Activated gamma-delta T cell treated with anti-CD3 and anti-CD28 coated beads, Interleukin-2, amount 50 U/mL, for 16 hours (primary cell): ENCODE results near the gene RFPL2.
"Not testable (repeated sequence)": the region's sequence is repeated elsewhere in the genome, so short reads cannot be mapped to it uniquely, and the experiment has no call there.

Experiments used
- DNase-seq: peaks from one replicate; pipeline ENCODE4 v3.0.0-alpha.2; 2020; ENCODE audit warnings: low read depth

RFPL2 gene

DNA sequence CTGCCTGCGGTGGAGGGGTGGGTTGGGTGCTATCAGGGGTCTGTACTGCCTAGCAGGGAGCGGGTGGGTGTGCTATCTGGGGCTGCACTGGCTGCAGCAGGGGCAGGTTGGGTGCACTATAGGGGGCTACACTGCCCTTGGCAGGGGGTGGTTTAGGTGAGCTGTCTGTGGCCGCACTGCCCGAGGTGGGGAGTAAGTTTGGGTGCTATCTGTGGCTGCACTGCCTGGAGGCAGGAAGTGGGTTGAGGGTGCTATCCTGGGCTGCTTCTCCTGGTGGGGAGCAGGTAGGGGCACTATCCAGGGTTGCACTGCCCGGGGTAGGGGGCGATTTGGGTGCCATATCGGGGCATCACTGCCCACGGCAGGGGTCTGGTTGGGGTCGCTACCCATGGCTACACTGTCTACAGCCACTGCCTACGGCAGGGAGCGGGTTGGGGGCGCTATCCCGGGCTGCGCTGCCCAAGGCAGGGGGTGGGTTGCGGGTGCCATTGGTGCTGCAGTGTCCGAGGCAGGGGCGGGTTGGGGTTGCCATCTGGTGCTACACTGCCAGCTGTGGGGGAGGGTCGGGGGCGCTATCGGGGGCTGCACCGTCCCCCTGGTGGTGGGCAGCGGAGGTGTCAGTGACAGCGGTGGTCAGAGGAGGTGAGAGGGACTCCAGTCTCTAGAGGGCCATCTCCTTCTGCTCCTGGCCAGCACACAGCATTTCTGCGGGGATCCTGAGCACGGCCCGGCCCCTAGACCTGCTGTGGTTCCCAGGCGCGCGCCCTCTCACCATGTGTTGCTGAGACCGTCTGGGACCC lies 1.3 kb upstream of the RFPL2 start:
- DNase-seq: no peak

DNA sequence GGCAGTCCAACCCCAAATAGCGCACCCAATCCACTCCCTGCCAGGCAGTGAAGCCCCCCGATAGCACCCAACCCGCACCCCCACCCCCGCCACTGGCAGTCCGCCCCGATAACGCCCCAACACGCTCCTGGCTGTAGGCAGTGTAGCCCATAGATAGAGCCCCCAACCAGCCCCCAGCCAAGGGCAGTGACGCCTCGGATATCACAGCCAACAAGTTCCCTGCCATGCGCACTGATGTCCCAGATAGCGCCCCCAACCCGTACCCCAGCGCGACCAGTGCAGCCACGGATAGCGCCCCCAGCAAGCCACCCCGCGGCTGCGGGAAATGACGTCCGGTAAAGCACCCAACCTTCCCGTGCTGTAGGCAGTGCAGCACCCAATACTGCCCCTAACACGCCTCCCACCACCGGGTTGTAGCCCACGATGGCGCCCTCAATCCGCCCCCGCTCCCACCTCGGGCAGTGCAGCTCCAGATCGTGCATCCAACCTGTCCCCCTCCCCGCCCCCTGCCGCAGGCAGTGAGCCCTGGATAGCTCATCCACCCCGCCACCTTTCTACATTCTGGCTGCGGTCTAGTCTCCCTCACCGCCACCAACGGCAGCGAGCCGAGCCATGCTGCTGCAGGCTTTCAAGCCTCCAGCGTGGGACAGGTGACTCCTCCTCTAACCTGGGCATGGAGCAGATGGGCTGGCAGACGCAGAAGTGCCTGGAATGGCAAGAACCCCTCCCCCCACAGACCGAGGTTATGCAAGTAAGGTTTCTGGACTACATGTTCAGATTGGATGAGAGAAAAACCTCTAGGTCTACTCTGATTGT lies 625 bp downstream of the RFPL2 start:
- no peak for DNase-seq

DNA sequence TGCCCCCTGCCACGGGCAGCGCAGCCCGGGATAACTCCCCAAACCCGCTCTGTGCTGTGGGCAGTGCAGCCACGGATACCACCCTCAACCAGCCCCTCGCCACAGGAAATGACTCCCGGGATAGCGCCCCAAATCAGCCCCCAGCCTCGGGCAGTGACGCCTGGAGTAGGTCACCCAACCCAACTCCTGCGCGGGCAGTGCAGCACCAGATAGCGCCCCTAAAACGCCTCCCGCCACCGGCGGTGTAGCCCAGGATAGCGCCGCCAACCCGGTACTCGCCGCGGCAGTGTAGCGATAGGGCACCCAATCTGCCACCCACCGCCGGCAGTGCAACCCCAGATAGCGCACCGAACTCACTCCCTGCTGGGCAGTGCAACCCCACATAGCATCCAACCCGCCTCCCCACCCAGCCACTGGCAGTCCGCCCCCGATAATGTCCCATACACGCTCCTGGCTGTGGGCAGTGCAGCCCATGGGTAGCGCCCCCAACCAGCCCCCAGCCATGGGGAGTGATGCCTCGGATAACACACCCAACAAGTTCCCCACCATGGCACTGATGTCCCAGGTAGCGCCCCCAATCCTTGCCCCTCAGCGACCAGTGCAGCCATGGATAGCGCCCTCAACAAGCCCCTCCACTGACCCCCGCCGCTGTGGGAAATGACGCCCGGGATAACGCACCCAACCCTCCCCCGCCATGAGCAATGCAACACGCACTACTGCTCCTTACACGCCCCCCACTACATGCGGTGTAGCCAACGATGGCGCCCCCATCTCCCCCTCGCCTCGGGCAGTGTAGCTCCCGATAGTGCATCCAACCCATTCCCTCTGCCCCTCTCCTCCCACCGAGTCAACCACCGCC lies 1.5 kb downstream of the RFPL2 start:
- DNase-seq: no peak

DNA sequence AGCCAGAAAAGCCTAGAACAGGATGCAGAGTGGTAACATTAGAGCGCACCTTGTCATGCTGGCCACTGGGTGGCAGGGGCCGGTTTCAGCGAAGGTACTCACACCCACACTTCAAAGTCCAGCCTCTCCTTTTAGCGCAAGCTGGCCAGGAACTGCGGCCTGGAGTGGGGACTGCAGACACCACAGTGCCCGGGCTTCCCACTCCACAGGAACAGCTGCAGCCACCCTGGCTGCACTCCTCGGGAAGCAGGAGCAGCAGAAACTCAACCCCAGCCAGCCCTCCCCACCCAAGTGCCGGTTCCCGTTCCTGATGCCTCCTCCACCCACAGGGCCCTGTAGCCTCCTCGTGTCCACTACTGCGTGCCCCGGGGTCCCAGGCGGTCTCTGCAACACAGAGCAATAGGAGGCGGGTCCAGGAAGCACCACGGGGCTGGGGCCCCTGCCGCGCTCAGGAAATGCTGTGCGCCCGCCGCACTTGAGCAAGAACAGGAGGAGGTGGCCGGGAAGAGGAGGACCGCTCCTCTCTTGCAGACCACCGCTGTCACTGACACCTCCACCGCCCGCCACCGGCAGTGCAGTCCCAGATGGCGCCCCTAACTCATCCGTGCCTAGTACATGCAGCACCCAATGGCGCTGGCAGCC lies 2.2 kb downstream of the RFPL2 start:
- no peak for DNase-seq

DNA sequence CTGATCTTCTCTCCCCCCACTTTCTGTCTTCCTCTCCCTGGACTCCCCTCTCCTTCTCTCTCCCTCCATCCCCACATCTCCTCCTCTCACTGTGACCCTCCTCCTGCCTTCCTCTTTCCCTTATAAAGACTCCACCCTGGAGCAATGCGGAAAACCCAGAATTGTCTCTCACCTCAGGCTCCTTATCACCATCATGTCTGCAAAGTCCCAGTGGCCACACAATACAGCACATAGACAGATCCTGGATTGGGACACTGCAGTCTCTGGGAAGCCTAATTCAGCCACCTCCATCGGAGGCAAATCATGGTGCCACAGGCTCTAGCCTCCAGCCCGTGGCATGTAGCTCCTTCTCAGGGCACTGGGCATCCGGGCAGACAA lies 2.7 kb downstream of the RFPL2 start:
- no peak for DNase-seq

DNA sequence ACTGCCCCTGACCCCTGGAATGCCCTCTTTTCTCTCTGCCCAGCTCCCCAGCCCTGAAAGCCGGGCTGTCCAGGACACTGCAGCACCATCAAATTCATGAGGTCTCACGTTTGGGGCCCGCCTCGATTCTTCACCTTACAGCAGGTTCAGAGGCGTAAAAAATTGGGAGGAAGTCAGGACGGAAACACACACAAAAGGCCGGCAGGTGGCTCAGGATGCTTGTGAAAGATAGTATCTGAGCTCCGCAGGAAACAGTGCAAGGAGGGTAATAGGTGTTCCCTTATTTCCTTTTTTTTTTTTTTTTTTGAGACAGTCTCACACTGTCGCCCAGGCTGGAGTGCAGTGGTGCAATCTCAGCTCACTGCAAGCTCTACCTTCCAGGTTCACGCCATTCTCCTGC lies 4.1 kb downstream of the RFPL2 start:
- no peak for DNase-seq

DNA sequence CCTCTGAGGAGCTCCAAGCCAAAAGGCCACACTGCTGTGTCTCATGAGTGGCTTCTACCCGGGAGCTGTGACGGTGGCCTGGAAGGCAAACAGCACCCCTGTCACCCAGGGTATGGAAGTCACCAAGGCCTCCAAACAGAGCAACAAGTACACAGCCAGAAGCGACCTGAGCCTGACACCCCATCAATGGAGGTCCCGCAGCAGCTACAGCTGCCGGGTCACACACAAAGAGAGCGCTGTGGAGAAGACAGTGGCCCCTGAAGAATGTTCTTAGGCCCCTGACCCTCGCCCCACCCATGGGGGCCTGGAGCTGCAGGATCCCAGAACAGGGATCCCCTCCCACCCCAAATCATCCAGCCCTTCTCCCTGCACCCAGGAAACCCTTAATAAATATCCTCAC lies 4.9 kb downstream of the RFPL2 start:
- DNase-seq: no peak

DNA sequence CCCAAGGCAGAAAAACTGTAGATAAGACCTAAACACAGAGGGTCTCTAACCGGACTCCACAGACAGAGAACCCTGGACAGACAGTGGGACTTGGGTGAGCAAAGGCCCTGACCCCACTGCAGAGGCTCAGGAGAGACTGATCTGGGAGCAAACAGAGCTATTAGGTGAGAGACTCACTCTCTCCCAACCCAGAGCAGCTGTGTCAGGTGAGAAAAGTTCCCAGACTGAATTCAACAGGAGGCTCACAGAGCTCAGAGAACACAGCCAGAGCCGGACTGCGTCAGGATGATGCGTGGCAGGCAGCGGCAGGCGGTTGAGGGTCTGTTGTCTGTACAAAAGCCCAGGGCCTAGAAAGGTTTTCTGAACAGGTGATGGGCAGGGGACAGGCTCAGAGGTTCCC lies 5.5 kb downstream of the RFPL2 start:
- no peak for DNase-seq

DNA sequence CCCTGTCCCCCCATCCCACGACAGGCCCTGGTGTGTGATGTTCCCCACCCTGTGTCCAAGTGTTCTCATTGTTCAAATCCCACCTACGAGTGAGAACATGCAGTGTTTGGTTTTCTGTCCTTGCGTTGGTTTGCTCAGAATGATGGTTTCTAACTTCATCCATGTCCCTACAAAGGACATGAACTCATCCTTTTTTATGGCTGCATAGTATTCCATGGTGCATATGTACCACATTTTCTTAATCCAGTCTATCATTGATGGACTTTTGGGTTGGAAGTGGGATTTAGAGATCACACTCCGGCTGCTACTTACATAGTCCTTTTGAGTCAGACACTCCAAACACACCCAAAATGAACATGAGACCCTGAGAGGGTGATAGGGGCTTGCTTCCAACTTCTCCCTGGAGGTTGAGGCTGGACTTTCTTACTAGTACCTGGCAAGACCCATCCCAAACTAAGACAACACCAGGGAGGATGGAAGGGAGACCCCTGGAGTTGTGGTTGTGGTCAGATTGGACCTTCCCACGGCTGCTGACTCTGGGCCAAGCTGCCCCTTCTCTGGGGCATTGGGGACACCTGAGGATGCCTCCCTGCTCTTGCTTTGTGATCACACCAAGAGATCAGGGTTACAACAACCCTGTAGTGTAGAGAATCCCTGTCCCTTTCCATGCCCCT lies 7.2 kb downstream of the RFPL2 start:
- not testable (repeated sequence) for DNase-seq

DNA sequence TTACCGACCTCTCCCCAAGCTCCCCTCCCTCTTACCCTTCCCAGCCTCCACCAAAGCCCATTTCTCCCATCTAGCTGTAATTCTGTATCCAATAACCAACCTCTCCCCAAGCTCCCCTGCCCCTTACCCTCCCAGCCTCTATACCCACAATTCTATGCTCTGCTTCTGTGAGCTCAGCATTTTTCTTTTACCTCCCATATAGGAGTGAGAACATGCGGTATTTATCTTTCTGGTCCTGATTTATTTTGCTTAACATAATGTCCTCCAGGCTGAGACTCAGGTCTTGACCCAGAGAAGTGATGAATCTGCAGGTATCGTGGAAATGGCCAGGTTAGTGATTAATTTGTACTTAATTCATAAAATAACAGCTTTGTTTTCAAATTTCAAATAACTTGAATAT lies 9.0 kb downstream of the RFPL2 start:
- not testable (repeated sequence) for DNase-seq

DNA sequence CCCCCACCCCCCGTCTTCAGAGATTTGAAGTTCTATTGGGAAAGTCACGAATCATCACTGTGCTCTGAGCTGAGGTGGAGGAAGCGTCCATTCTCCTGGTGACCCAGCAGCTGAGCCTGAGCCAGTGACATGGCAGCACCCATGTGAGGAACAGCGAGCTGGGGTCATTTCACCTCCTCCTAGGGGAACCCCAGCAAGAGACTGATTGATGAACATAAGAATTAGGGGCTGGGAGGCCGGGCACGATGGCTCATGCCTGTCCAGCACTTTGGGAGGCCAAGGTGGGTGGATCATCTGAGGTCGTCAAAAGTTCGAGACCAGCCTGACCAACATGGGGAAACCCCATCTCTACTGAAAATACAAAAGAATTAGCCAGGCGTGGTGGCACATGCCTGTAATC lies 11.5 kb downstream of the RFPL2 start:
- DNase-seq: not testable (repeated sequence)

DNA sequence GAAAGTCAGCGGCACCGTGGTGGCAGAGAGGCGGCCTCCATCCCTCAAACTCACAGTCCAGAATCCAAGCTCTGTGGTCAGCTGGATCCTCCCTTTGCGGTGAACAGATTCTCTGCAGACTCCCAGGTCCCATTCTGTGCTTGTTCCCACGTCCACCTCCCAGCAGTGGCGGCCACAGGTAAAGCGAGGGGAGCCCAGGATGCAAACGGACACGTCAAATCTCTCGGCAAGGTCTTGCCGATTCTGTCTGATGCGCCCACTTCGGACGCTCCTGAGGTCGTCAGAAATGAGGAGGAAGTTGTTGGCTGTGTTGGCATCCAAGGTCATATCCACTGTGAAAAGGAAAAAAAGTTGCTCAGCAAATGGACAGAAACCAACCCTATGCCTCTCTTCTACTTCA lies 13.9 kb downstream of the RFPL2 start:
- DNase-seq: not testable (repeated sequence)

DNA sequence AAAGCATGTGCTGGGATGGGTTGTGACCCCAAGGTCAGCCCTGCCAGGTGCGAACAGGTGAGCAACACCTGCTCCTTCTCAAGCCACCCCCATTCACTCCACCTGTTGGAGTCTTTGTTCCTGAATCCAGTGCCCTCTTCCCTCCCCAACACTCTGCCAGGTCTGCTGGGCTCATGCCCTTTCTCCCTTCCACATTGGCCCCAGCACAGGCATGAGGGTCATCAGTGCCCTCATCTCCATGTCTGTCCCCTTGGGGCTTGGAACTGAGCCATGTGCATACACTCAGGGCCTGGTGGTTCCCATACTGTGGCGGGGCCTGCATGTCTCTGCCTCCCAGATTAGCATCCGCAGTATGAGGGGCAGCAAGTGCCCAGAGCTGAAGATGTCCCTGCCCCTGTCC lies 19.1 kb downstream of the RFPL2 start:
- DNase-seq: no peak

DNA sequence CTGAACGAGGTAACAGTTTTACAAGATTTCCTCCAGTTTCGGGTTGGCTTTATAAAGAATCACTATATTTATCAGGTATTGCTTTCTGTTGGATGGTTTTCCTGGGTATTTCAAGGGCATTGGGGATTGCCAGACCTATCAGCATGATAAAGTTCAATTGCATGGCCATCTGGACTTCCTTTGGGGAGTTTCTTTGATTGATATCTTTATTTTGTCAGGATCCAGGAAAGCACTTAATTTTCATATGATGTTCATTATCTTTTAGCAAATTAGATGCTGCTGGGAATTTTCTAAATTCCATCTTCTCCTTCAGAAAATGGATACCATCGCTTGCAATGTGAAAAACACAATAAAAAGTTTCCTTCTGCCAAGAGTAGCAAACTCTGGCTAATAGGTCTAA lies 21.2 kb downstream of the RFPL2 start:
- DNase-seq: no peak

DNA sequence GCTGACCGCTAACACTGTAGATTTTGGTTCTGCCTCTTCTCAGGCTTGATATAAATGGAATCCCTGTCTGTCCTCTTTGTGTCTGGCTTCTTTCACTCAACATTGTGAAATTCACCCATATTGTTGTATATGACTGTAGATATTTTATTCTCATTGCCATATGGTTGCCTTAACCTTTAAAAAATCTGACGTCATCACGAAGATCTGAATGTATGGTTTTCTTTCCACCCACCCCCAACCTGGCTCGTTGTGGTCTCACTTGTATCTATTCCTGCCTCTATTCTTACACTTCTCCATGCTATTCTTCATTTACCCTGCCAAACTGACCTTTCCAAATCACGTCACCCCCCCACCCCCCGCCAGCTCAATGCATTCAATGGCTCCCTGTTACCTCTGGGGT lies 23.8 kb downstream of the RFPL2 start:
- DNase-seq: no peak

DNA sequence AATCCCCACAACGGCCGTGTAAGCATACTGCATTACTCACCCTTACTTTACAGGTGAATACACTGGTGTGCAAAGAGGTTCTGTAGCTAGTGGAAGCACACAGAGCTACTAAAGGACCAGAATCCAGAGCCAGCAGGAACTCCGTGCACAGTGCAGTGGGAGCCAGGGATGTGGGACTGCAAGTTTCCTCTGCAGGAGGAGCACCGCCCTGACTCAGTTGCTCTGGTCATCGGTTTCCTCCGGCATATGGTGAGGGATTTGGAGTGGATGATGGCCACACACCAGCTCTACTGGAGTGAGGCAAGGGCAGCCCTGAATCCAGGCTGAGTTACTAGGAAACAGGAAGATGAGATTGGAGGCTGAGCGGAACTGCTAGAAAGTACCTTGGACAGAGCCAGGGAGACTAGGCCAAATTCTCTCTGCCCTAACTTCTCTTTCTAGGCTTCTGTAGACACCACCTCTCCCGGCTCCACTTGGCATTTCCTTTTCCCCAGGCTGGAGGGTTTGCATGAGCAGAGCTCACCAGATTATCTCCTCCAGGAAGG lies 27.6 kb downstream of the RFPL2 start:
- DNase-seq: no peak

DNA sequence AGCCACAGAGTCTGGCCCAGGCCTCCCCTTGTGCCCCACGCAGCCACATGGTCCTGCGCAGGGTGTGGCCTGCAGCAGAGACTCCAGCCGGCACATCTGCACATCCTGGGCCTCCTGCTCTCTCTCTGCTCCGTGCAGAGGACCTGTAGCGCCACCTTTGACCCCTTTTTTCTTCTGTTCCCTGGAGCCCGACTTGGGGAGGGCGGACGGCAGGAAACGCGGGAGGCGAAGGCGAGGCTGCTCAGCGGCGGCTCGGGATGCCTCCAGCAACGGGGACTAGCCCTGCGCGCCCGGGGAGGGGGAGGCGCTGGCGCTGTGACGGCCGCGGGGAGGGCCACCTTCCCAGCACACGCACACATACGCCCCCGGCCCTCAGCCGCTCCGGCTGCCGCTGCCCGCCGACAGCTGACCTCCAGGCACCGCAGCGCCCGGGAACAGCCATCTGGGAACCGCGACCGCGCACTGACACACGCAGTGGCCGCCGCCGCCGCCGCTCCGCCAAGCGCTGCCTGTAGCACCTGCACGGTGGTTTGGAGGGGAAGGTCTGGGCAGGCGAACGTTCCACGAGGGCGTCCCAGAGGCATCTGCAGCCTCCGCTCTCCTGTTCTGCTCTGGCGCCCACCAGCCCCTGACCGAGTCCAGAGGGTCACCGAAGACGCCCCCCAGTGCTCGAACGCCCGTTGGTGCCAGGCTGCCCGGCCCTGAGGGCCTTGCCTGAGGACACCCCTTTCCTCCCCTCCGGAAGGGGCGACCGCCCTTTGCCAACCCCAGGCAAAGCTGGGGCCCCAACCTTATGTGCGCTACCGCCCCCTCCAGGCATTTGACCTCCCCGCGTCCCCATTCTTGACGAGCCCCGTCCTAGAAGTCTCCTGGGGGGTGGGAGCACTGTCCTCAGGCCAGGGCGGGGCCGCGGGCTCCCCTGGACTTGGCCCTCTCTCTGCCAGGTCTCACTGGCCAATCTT lies 28.9 kb downstream of the RFPL2 start:
- DNase-seq: no peak

DNA sequence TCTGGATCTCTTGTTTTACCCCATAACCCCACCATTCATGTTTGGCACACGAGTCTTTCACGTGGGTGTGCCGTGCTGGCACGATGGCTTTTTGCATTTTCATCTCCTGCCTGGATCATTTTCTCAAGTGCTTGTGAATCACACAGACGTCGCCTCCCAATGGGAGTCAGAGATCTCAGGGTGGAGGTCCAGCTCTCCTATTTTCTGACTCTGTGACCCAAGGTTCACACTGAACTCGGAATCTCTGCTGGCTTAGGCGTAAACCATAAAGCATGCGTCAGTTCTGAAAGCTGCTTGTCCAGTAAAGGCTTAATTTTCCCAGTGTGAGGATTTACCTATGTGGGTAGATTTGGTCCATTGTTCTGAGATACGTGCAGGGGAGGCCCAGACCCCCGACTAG lies 29.8 kb downstream of the RFPL2 start:
- DNase-seq: no peak

DNA sequence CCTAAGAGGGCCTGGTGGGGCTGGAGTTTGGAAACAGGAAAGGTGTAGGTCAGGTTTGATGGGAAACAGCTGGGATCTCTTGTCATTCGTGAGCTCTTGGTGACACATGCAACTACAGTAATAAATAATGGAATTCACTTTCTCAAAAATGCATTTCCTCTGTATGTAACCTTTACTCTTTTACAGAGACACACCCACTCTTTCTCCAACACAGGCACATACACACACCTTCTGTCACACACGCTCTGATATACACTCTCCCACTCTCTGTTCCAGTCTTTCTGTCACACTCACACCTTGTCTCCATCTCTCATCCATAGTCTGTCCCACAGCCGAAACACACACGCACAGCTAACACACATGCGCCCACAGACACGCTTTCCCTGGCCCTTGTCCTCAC lies 39.2 kb downstream of the RFPL2 start:
- DNase-seq: no peak
